GM23338 (cell line): ENCODE data around the gene HMCN2. TPM values are rescaled to one million over a fixed set of nuclear protein-coding genes. Genes with fewer than 3 reads are reported as not detected.

ENCODE experiments used
- ATAC-seq: fragments of 200-7000 bp; cut with Tn5 transposase; 3 replicates; pipeline ENCODE4 v1.9.1; 2020
- DNase-seq: peaks from one replicate; pipeline ENCODE4 v3.0.0-alpha.2; 2015; ENCODE audit warnings: low spot score
- H2AFZ ChIP-seq: fragments of 200-600 bp; sonication (generic); 2 replicates; pipeline ENCODE4 v1.8.0; 2016; ENCODE audit warnings: antibody characterized with exemption, mild to moderate bottlenecking, moderate library complexity
- H3F3A ChIP-seq: fragments of 200-600 bp; sonication (generic); replicated peaks from 2 replicates; pipeline ENCODE4 v1.8.0; 2017; ENCODE audit warnings: antibody characterized with exemption, mixed run types, low read depth
- H3K27ac ChIP-seq: fragments of 200-600 bp; sonication (generic); 2 replicates; pipeline ENCODE4 v1.6.1; 2016; ENCODE audit warnings: low read depth
- H3K27me3 ChIP-seq: fragments of 200-600 bp; sonication (generic); 2 replicates; pipeline ENCODE4 v1.8.0; 2016; ENCODE audit warnings: mild to moderate bottlenecking, mixed run types, moderate library complexity; ENCODE audit not compliant: insufficient read depth
- H3K36me3 ChIP-seq: fragments of 200-600 bp; sonication (generic); 2 replicates; pipeline ENCODE4 v1.8.0; 2016; ENCODE audit warnings: mild to moderate bottlenecking; ENCODE audit not compliant: insufficient read depth
- H3K4me1 ChIP-seq: fragments of 200-600 bp; sonication (generic); 2 replicates; pipeline ENCODE4 v1.8.0; 2016; ENCODE audit warnings: mild to moderate bottlenecking, moderate library complexity; ENCODE audit not compliant: insufficient read depth
- H3K4me2 ChIP-seq: fragments of 200-600 bp; sonication (generic); 2 replicates; pipeline ENCODE4 v1.7.1; 2017; ENCODE audit warnings: mixed run types
- H3K4me3 ChIP-seq: fragments of 200-600 bp; sonication (generic); 2 replicates; pipeline ENCODE4 v1.6.1; 2016; ENCODE audit warnings: mixed run types
- H3K79me2 ChIP-seq: fragments of 200-600 bp; sonication (generic); replicated peaks from 2 replicates; pipeline ENCODE4 v1.8.0; 2017; ENCODE audit warnings: mild to moderate bottlenecking; ENCODE audit not compliant: insufficient read depth
- H3K9me2 ChIP-seq: fragments of 200-600 bp; sonication (generic); 2 replicates; pipeline ENCODE4 v1.8.0; 2017; ENCODE audit not compliant: insufficient read depth
- H4K20me1 ChIP-seq: fragments of 200-600 bp; sonication (generic); replicated peaks from 2 replicates; pipeline ENCODE4 v1.8.0; 2017; ENCODE audit warnings: mild to moderate bottlenecking; ENCODE audit not compliant: insufficient read depth
- H3K27ac Mint-ChIP-seq: 2 replicates; pipeline ENCODE4 v1.8.0; 2020; ENCODE audit warnings: inconsistent platforms, mild to moderate bottlenecking, moderate library complexity, mixed read lengths
- H3K27me3 Mint-ChIP-seq: 3 replicates; pipeline ENCODE4 v1.8.0; 2022; ENCODE audit warnings: low read depth, mild to moderate bottlenecking, moderate library complexity, mixed read lengths, inconsistent platforms; ENCODE audit not compliant: insufficient read depth, poor library complexity
- H3K36me3 Mint-ChIP-seq: 3 replicates; pipeline ENCODE4 v1.8.0; 2021; ENCODE audit warnings: low read depth, mild to moderate bottlenecking, inconsistent platforms, moderate library complexity, mixed read lengths
- H3K4me1 Mint-ChIP-seq: 3 replicates; pipeline ENCODE4 v1.8.0; 2020; ENCODE audit warnings: mild to moderate bottlenecking, inconsistent platforms, mixed read lengths
- H3K4me3 Mint-ChIP-seq: 3 replicates; pipeline ENCODE4 v1.8.0; 2021; ENCODE audit warnings: moderate library complexity, mild to moderate bottlenecking, inconsistent platforms, mixed read lengths
- H3K9me3 Mint-ChIP-seq: 3 replicates; pipeline ENCODE4 v1.8.0; 2020; ENCODE audit warnings: moderate library complexity, mild to moderate bottlenecking, inconsistent platforms, mixed read lengths
- CTCF ChIP-seq, 2 experiments: fragments of 200-600 bp in 1 of 2; sonication (generic) in 1 of 2; conservative IDR thresholded peaks; 2 replicates each; pipeline versions ENCODE4 v1.5.1 to v1.6.1; 2016 to 2017; ENCODE audit warnings: antibody characterized with exemption in 2 of 2, low read depth in 2 of 2, mild to moderate bottlenecking in 2 of 2, moderate library complexity in 1 of 2
- REST ChIP-seq: IDR thresholded peaks from one replicate; pipeline ENCODE4 v1.6.1; 2018; ENCODE audit warnings: antibody characterized with exemption; ENCODE audit not compliant: unreplicated experiment
- ZNF114 ChIP-seq: fragments of 250-450 bp; sonication (Bioruptor Pico); IDR thresholded peaks from 2 replicates; pipeline ENCODE4 v1.5.0; 2020; ENCODE audit warnings: mild to moderate bottlenecking, moderate library complexity
- ZNF462 ChIP-seq: fragments of 250-450 bp; sonication (Bioruptor Pico); IDR thresholded peaks from 2 replicates; pipeline ENCODE4 v1.5.0; 2020; ENCODE audit warnings: mild to moderate bottlenecking, moderate library complexity
- polyA plus RNA-seq: library from polyadenylated mRNA; unstranded; fragments of >200 nt; fragmentation: Nextera tagmentation; extraction: Ambion mirVana; gene quantifications from 2 replicates; pipeline ENCODE4 v1.2.1, GENCODE V29; 2016
- total RNA-seq: library from RNA; depleted of rRNA; stranded (reverse); fragments of >200 nt; shearing (Covaris generic); gene quantifications from 2 replicates; pipeline ENCODE4 v1.2.3, GENCODE V29; 2014

Gene HMCN2
- total and polyA plus RNA-seq, 2 experiments from 2014 or later = 1.3 to 4.7 TPM

GRCh38 chr9:130243015-130243881, 22.3 kb upstream of the HMCN2 start:
- H3K27me3 Mint-ChIP-seq = peaks cover 13% of the 10 kb centered on the region
- H3K4me3 ChIP-seq = peak overlapping the region; percentile 34
- no peak overlapping the region for H3K27ac ChIP-seq
- H3K4me1 ChIP-seq = no peaks in the 10 kb centered on the region
- H3K9me2 ChIP-seq = no peaks in the 10 kb centered on the region
- H3K4me2 ChIP-seq = peak overlapping the region; percentile 34; the same call in 1 of the 2 replicates
- H3F3A ChIP-seq = no peaks in the 10 kb centered on the region
- peaks cover 12% of the 10 kb centered on the region for H3K4me1 Mint-ChIP-seq
- H3K27ac Mint-ChIP-seq = no peak overlapping the region
- no peaks in the 10 kb centered on the region for H3K36me3 Mint-ChIP-seq
- H3K27me3 ChIP-seq = no peaks in the 10 kb centered on the region
- TF ChIP-seq REST (no peak), CTCF (conservative IDR thresholded peaks at IDR 0.05; ENCODE audit: low read depth in 2 of 2) (peak; percentile 83 to 90)
- H3K79me2 ChIP-seq = no peaks in the 10 kb centered on the region
- no peaks in the 10 kb centered on the region for H3K9me3 Mint-ChIP-seq
- H4K20me1 ChIP-seq = no peaks in the 10 kb centered on the region
- peak overlapping the region; percentile 94 for H2AFZ ChIP-seq
- peak; percentile 93 for DNase-seq
- H3K4me3 Mint-ChIP-seq = peak overlapping the region; percentile 57
- ATAC-seq = peak; percentile 82
- H3K36me3 ChIP-seq = no peaks in the 10 kb centered on the region

GRCh38 chr9:130243882-130244170, 21.7 kb upstream of the HMCN2 start:
- H3F3A ChIP-seq = no peaks in the 10 kb centered on the region
- H3K4me1 ChIP-seq = no peaks in the 10 kb centered on the region
- H3K36me3 ChIP-seq = no peaks in the 10 kb centered on the region
- no peak for TF ChIP-seq ZNF462 (CRISPR knock-in tag)
- TF ChIP-seq ZNF114 (CRISPR knock-in tag) = no peak
- no peak for TF ChIP-seq REST

More at GRCh38 chr9:130243882-130244170, 21.7 kb upstream of the HMCN2 start:
- DNase-seq (no peak), ATAC-seq (no peak)
- Mint-ChIP-seq H3K9me3 (no peaks in the 10 kb centered on the region), H3K36me3 (no peaks in the 10 kb centered on the region), H3K4me3 (no peak overlapping the region), H3K27ac (no peak overlapping the region), H3K27me3 (peaks cover 13% of the 10 kb centered on the region), H3K4me1 (peaks cover 11% of the 10 kb centered on the region)
- Histone ChIP-seq H3K79me2 (no peaks in the 10 kb centered on the region), H3K4me3 (no peak overlapping the region), H3K9me2 (no peaks in the 10 kb centered on the region), H4K20me1 (no peaks in the 10 kb centered on the region), H3K27ac (no peak overlapping the region), H3K4me2 (no peak overlapping the region), H3K27me3 (no peaks in the 10 kb centered on the region), H2AFZ (no peak overlapping the region)
